Measurements from ENCODE around the gene EIF2B2. TPM values are rescaled to one million over a fixed set of nuclear protein-coding genes. Genes with fewer than 3 reads are reported as not detected.

Gene EIF2B2
- total and polyA plus RNA-seq, 2 of the 13 experiments (the other 11 are each of a cell fraction or from before 2014, with no cell fraction given), result 54.4 to 78.6 TPM

DNA sequence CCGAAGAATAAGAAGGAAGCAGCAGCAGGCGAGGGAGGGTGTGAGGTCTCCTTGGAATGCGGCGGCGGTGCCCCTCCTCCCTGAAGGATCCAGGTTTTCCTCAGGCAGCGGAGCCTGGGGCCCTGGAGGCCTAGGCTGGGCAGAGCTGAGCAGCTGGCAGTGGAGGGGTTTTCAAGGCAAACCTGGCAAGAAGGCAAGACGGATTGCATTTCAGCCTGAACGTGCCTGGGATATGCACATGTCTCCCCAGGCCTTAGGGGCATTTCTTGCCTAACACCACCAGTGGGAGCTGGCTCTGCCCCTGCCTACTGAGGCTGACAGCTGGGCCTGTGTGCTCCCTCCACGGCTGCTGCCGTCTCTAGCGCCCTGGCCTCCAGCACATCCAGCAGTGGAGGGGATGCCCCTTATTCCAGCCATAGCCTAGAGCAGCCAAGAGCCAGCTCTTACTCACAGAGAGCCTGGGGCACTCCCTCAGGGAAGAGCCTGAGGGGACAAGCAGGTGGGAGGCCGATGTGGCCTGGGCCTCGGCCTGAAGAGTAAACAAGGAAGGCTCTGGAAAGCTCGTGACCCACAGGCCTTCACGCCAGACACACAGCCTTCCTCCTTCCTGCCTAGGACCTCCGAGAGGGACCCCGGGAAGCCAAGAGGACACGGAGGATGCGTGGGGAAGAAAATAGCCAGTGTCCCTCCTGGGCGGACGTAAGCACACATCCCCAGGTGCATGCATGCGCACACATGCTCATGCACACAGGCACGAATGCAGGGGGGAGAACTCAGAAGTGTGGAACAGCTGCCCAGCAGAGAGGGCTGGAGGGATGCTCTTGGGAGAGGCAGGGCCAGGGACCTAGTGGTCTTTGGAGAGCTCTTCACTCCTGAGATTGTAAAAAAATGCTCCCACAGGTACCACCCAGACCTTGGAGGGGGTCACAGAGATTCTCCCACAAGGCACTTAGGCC is 23.0 kb upstream of the EIF2B2 start (continued):
- TF ChIP-seq, protein P1, sequence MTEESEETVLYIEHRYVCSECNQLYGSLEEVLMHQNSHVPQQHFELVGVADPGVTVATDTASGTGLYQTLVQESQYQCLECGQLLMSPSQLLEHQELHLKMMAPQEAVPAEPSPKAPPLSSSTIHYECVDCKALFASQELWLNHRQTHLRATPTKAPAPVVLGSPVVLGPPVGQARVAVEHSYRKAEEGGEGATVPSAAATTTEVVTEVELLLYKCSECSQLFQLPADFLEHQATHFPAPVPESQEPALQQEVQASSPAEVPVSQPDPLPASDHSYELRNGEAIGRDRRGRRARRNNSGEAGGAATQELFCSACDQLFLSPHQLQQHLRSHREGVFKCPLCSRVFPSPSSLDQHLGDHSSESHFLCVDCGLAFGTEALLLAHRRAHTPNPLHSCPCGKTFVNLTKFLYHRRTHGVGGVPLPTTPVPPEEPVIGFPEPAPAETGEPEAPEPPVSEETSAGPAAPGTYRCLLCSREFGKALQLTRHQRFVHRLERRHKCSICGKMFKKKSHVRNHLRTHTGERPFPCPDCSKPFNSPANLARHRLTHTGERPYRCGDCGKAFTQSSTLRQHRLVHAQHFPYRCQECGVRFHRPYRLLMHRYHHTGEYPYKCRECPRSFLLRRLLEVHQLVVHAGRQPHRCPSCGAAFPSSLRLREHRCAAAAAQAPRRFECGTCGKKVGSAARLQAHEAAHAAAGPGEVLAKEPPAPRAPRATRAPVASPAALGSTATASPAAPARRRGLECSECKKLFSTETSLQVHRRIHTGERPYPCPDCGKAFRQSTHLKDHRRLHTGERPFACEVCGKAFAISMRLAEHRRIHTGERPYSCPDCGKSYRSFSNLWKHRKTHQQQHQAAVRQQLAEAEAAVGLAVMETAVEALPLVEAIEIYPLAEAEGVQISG (CRISPR knock-in tag; IDR thresholded peaks at IDR 0.05), result peak; percentile 25; the same call in 1 of the 2 replicates
- no peak for TF ChIP-seq FOXP1 (IDR thresholded peaks at IDR 0.05)
- no peak for TF ChIP-seq FOXP1 (CRISPR knock-in tag; IDR thresholded peaks at IDR 0.05)
- TF ChIP-seq PTBP1 (IDR thresholded peaks at IDR 0.05; ENCODE audit: low read depth, low read length, poor library complexity, severe bottlenecking), result no peak
- no peak for TF ChIP-seq ZNF510 (CRISPR knock-in tag; IDR thresholded peaks at IDR 0.05; ENCODE audit: low read depth)
- TF ChIP-seq ZNF331 (CRISPR knock-in tag; IDR thresholded peaks at IDR 0.05), result 0 out of 2 replicates have a peak, but pooled peaks have one; percentile 43

DNA sequence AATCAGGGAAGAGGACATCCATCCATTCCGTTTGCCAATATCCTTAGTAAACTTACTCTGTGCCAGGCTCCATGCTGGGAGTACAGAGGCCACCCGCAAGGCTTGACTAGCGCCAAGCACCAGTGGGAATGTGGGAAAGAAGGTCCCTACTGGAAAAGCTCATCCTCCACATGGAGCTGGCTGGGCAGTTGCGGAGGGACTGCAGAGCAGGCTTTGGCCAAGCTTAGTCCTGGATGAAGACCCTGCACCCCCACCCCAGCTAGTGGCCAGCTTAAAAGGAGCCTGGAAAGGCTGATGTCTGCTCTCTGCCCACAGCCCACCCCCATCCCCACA is 22.4 kb upstream of the EIF2B2 start:
- H3K4me1 ChIP-seq (ENCODE audit: insufficient read depth, low read length), result peaks cover 25% of the 10 kb centered on the region

More for the DNA sequence above, 22.4 kb upstream of the EIF2B2 start:
- WGBS (ENCODE audit: low lambda C conversion rate), result 47% methylated on average over 3 of the region's 4 CpGs
- POLR2A ChIA-PET, result interaction anchor here (0.6 to 1.4 kb wide), 4 partner anchors 12 to 49 kb away, joined by 3 to 4 read pairs (median 4); no protein-coding TSS in a partner anchor
- in situ Hi-C loops (cut with HindIII; ENCODE audit: extremely low pct_ligation_motif_present, low pct_unique_long_range_greater_than_20kb), result no loop called here
- no peak overlapping the region for H3K27ac ChIP-seq (ENCODE audit: extremely low read length, insufficient read depth, low read length)
- intact Hi-C loops (cut with micrococcal nuclease; ENCODE audit: unreplicated experiment), result no loop called here
- H2AFZ ChIP-seq (ENCODE audit: low read length), result no peak overlapping the region
- no peak for FAIRE-seq
- no peaks in the 10 kb centered on the region for H3K79me2 ChIP-seq (ENCODE audit: insufficient read depth, low read length)
- no peak for DNase-seq (ENCODE audit: low spot score)
- no peaks in the 10 kb centered on the region for H4K20me1 ChIP-seq (ENCODE audit: insufficient read depth, low read length)
- peaks cover 4 to 52% of the 10 kb centered on the region in 2 experiments; a peak in 4 of 5 replicates for H3K27me3 ChIP-seq (ENCODE audit: control insufficient read depth in 1 of 2, insufficient read depth in 2 of 2, low read length in 2 of 2)
- no peaks in the 10 kb centered on the region for H3K36me3 ChIP-seq (replicated peaks in 1 of 2; ENCODE audit: control insufficient read depth in 1 of 2, insufficient read depth in 2 of 2, low read length in 2 of 2)
- TF ChIP-seq, protein P2, sequence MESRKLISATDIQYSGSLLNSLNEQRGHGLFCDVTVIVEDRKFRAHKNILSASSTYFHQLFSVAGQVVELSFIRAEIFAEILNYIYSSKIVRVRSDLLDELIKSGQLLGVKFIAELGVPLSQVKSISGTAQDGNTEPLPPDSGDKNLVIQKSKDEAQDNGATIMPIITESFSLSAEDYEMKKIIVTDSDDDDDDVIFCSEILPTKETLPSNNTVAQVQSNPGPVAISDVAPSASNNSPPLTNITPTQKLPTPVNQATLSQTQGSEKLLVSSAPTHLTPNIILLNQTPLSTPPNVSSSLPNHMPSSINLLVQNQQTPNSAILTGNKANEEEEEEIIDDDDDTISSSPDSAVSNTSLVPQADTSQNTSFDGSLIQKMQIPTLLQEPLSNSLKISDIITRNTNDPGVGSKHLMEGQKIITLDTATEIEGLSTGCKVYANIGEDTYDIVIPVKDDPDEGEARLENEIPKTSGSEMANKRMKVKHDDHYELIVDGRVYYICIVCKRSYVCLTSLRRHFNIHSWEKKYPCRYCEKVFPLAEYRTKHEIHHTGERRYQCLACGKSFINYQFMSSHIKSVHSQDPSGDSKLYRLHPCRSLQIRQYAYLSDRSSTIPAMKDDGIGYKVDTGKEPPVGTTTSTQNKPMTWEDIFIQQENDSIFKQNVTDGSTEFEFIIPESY (CRISPR knock-in tag; IDR thresholded peaks at IDR 0.05), result peak; percentile 87
- TF ChIP-seq ZNF343 (CRISPR knock-in tag; IDR thresholded peaks at IDR 0.05), result no peak
- no TSS peak for BruUV-seq (replicated peaks)
- CTCF ChIA-PET (ENCODE audit: low intra/inter-chr PET ratio, low total read pairs), result no interaction called here
- no peak overlapping the region for H3K4me2 ChIP-seq (ENCODE audit: low read depth, low read length)
- ATAC-seq, result no peak
- no peak overlapping the region for H3K9ac ChIP-seq (ENCODE audit: insufficient read depth, low read depth, low read length)
- H3K9me3 ChIP-seq (ENCODE audit: low read length), result no peaks in the 10 kb centered on the region
- no peak overlapping the region for H3K4me3 ChIP-seq (replicated peaks in 1 of 3; ENCODE audit: insufficient read depth in 1 of 3, low read depth in 2 of 3, low read length in 3 of 3)

All from HepG2 (cell line).